HG03571 (cell line): Measurements from ENCODE around the gene SASS6.
"Not testable (repeated sequence)": the region's sequence is repeated elsewhere in the genome, so short reads cannot be mapped to it uniquely, and the experiment has no call there.

Source experiments
- ATAC-seq: cut with Tn5 transposase; IDR thresholded peaks from one replicate; pipeline ENCODE4 v1.9.1; 2021; ENCODE audit not compliant: unreplicated experiment

Gene SASS6

DNA sequence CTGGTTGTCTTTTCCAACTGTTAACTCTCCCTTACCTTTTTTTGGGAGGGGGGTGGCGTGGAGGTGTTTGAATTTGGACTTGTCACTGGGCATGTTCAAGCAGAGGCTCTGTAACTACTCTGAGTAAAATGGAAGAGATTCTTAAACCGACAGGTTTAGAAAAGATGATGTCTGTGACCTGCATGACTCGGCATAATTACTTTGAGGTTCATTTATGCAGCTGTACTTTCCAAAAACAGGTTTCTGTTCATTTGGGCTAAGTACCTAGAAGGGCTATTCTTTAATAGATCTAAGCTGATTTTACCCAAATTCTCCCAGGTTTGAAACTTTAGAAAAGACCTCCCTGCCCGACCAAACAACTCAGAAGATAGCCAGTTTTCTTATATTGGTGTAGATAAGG lies 82.6 kb downstream of the SASS6 start:
- ATAC-seq = no peak

DNA sequence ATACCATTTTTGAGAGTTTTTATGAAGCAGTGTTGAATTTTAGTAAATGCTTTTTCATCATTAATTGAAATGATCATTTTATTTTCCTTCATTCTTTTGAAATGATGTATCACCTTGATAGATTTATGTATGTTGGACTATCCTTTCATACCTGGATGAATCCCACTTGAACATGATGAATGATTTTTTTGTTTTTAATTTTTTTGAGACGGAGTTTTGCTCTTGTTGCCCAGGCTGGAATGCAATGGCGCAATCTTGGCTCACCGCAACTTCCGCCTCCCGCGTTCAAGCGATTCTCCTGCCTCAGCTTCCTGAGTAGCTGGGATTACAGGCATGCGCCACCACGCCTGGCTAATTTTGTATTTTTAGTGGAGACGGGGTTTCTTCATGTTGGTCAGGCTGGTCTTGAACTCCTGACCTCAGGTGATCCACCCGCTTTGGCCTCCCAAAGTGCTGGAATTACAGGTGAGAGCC lies 85.5 kb downstream of the SASS6 start:
- ATAC-seq = not testable (repeated sequence)

DNA sequence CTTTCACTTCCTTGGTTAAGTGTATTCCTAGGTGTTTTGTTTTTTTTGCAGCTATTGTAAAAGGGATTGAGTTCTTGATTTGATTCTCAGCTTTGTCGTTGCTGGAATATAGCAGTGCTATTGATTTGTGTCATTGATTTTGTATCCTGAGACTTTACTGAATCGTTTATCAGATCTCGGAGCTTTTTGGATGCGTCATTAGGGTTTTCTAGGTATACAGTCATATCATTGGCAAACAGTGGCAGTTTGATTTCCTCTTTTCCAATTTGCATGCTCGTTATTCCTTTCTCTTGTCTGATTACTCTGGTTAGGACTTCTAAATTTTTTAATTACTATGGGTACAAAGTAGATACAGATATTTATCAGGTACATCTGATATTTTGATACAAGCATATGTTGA lies 87.5 kb downstream of the SASS6 start:
- ATAC-seq = no peak

DNA sequence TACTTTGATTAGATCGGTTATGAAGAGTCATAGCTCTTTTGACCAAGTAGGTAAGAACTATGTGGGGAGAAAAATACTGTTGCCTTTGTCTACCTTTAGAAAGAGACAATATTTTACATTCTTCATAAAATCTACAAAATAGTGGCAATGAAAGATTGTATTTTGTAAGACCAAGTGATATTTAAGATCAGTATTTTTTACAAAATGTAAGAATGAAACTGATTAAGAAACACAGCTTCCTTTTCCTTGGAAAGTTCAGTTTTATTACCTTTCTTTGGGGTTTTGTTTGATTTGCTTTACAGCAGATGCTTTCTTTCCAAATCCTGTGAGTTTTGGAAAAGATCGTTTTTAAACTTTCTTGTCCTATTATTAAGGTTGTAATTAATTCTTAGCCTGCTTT lies 93.1 kb downstream of the SASS6 start:
- ATAC-seq = no peak

DNA sequence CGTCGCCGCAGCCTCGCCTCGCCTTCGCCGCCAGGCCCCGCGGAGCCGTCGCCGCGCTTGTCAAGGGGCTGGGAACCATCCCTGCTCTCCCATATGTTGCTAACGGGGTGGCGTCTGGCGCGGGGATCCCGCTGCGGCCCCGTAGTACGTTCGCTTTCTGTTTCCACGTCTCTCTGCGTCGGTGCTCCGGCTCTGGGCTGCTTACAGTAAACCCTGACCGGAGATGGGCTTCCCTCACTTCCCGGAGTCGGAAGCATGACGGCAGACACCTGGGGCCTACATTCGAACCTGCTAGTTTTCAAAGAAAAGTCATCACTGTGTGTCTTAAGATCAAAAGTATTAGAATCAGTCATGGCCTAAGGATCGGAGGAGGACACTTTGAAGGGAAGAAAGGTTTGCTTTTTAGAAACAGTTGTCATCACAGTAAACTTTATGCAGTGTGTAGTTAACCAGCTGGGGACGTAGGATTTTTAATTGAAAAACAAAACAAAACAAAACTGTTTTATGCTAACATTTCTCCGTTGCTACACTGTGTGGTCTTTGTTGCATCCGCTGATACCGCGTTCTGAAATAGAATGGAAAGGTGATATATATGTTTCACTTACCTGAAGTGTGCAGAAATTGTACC lies 94.0 kb downstream of the SASS6 start:
- ATAC-seq = peak; percentile 42

DNA sequence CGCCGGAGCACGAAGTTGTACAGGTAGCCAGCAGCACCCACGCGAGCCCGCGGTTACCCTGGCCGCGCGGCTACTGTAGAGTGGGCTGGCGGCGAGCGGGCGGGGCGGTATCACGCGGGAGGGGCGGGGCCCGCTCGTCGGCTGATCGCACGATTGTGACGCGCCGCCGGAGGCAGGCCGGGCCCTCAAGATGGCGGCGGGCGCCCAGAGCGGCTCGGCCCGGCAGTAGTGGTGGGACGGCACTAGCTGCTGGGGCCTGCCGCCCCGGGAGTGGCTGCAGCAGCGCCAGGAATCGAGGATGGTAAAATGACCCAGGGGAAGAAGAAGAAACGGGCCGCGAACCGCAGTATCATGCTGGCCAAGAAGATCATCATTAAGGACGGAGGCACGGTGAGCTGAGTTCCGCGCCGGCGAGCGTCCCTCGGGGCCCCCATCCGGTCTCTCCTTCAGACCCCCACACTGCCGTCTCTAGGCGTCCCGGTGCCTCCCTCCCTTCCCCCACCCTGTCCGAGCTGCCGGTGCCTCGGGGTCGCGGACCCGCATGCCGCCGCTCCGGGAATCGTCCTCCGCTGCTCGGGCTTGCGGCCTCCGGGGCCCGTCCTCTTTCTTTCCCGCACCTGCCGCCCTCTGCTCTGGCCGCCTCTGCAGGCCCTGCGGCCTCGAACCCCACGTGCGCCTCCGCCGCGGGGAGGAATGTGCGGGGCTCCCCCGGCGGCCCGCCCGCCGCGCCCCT lies 94.6 kb downstream of the SASS6 start:
- peak; percentile 88 for ATAC-seq

DNA sequence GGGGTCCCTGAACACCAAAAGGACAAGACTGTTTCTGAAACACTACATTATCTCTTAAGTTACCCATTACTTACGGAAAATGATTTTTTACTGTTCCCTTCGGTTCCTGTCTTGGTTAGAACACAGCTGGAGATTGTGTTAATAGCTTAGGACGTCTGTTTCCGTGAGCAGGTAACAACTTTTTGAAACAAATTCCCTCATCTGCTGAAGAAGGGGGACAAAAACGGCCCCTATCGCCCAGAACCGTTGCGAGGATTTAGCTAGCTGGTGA lies 95.1 kb downstream of the SASS6 start:
- ATAC-seq = no peak

DNA sequence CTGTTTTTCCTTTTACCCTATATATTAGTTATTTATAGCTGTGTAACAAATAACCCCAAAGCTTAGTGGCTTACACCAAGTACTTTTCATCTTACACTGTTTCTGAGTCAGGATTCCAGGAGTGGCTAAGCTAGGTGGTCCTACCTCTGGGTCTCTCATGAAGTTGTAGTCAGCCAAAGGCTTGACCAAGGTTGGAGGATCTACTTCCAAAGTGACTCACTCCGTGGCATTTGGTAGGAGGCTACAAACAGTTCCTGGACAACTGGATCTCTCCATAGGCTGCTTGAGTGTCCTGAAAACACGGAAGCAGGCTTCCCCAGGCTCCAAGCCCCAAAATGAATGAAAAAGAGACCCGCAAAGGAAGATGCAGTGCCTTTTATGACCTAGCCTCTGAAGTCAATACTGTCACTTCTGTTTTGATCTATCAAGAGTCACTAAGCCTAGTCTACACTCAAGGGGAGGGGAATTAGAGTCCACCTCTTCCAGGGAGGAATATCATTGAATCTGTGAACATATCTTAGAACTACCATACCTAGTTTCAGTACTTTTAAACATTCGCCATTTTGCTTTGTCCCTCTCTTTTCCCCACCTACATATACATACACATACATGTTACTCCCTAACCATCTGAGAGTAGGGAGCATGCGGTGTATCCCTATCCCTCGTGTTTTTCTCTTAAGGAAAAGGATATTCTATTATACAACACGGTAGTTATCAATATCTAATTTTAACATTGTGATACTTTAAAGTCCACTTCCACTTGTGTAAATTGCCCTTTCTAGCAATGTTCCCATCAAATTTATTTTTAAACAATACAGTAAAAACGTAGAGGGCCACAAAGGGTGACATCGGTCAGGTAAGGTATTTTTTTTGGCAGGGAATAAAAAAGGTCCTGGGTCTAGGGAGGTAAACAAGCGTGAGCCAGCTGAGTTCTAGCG lies 95.7 kb downstream of the SASS6 start:
- ATAC-seq = no peak

DNA sequence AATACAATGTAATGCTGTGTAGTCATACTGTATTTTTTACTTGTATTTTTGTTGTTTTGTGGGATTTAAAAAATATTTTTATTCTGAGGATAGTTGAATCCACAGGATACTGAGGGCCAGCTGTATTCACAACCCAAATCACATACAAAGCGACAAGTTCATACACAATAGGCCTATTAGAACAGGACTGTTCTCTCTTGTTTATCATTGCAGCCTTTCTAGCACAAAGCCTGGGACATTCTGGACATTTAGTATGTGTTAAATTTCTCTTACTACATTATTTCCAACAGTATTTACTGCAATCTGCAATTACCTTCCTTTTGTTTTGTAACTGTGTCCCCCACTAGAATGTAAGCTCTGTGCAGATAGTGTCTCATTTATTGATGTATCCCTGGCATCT lies 97.5 kb downstream of the SASS6 start:
- ATAC-seq = no peak

DNA sequence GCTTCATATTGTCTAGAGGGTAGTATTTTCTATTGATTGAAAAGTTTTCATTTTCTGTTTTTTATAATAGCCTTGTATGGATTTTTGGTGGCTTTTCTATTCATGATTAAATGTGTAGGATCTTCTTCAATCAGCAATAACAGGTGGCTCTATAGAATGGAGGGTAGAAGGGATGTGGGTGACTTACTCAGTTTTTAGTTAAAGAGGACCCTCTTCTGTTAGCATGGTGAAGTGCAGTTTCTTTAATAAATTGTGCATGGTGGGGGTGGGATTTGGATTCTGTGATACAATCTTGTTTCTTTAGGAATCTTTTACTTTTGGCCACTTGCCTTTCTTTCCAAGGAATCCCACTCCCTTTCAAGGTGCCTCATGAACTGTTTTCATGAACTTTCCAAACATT lies 98.3 kb downstream of the SASS6 start:
- ATAC-seq = no peak
